HG03439 (cell line): Measurements from ENCODE around the gene NCSTN.

Source experiments
- ATAC-seq: cut with Tn5 transposase; IDR thresholded peaks from one replicate; pipeline ENCODE4 v1.9.1; 2021; ENCODE audit warnings: mild to moderate bottlenecking, moderate library complexity; ENCODE audit not compliant: unreplicated experiment

Gene NCSTN

GRCh38 chr1:160342953-160343869, at the start of gene NCSTN, which contains the start of gene COPA:
Gene NCSTN (plus strand): TSS chr1:160343383. CDS start chr1:160343397, 14 bp downstream.
Gene COPA (minus strand): TSS chr1:160343250. CDS start chr1:160343170, 80 bp downstream.
- peak; percentile 96 for ATAC-seq

- no peak for ATAC-seq
Measured at GRCh38 chr1:160296036-160296435, 47.1 kb upstream of the NCSTN start.

- ATAC-seq, result no peak
Measured at GRCh38 chr1:160300173-160300572, 43.0 kb upstream of the NCSTN start.

- no peak for ATAC-seq
Measured at GRCh38 chr1:160307118-160307791, 35.9 kb upstream of the NCSTN start.

GRCh38 chr1:160308451-160309184, 34.6 kb upstream of the NCSTN start:
- ATAC-seq, result no peak

- ATAC-seq, result no peak
Measured at GRCh38 chr1:160309185-160309557, 34.0 kb upstream of the NCSTN start.

- ATAC-seq, result no peak
Measured at GRCh38 chr1:160309571-160309970, 33.6 kb upstream of the NCSTN start.

- ATAC-seq, result no peak
Measured at GRCh38 chr1:160315359-160315758, 27.8 kb upstream of the NCSTN start.

- no peak for ATAC-seq
Measured at GRCh38 chr1:160322831-160323230, 20.4 kb upstream of the NCSTN start.

- no peak for ATAC-seq
Measured at GRCh38 chr1:160325252-160325651, 17.9 kb upstream of the NCSTN start.

- ATAC-seq, result no peak
Measured at GRCh38 chr1:160326418-160326817, 16.8 kb upstream of the NCSTN start.

GRCh38 chr1:160328184-160328583, 15.0 kb upstream of the NCSTN start:
- no peak for ATAC-seq

- no peak for ATAC-seq
Measured at GRCh38 chr1:160330119-160330518, 13.1 kb upstream of the NCSTN start.

GRCh38 chr1:160332516-160332915, 10.7 kb upstream of the NCSTN start:
- no peak for ATAC-seq

- no peak for ATAC-seq
Measured at GRCh38 chr1:160338580-160338979, 4.6 kb upstream of the NCSTN start.

- no peak for ATAC-seq
Measured at GRCh38 chr1:160340146-160340545, 3.0 kb upstream of the NCSTN start.

GRCh38 chr1:160340866-160341265, 2.3 kb upstream of the NCSTN start:
- ATAC-seq, result no peak

GRCh38 chr1:160342526-160342925, 657 bp upstream of the NCSTN start:
- no peak for ATAC-seq

GRCh38 chr1:160344241-160344640, 1.1 kb downstream of the NCSTN start:
- ATAC-seq, result no peak

- no peak for ATAC-seq
Measured at GRCh38 chr1:160344936-160345335, 1.8 kb downstream of the NCSTN start.

GRCh38 chr1:160346463-160346862, 3.3 kb downstream of the NCSTN start:
- no peak for ATAC-seq
